Neural progenitor cell (in vitro differentiated cells): Measurements from ENCODE around the gene WDR20.

Experiments used
- CTCF ChIP-seq: fragments of 200-600 bp; sonication (generic); IDR thresholded peaks from 2 replicates; pipeline ENCODE4 v1.5.1; 2017; ENCODE audit warnings: antibody characterized with exemption, mild to moderate bottlenecking
- EZH2 ChIP-seq: fragments of 200-600 bp; sonication (generic); IDR thresholded peaks from 2 replicates; pipeline ENCODE4 v1.6.1; 2017; ENCODE audit warnings: antibody characterized with exemption, mild to moderate bottlenecking, moderate library complexity

GRCh38 chr14:102202944-102203343 lies 63.2 kb downstream of the WDR20 start:
- TF ChIP-seq CTCF, result no peak
- no peak for TF ChIP-seq EZH2
